Measurements from ENCODE around the gene TRIM69.

DNA sequence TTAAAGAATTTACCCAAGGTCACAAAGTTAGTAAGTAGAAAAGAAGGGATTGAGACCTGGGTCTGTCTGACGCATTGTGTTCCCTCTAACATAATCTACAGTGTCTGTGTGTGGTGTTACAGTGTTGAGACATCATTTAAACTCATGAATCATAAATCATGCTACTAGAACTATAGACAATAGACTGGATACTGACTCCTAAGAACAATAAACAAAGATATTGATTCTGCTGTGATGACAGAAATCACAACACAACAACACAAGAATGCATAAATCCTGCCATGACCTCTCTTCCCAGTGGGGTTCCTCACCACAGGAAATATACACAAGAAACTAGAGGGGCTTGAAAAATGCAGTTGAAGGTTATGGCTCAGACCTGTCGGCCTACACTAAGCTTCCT is 44.3 kb downstream of the TRIM69 start:
- TF ChIP-seq, protein P1, sequence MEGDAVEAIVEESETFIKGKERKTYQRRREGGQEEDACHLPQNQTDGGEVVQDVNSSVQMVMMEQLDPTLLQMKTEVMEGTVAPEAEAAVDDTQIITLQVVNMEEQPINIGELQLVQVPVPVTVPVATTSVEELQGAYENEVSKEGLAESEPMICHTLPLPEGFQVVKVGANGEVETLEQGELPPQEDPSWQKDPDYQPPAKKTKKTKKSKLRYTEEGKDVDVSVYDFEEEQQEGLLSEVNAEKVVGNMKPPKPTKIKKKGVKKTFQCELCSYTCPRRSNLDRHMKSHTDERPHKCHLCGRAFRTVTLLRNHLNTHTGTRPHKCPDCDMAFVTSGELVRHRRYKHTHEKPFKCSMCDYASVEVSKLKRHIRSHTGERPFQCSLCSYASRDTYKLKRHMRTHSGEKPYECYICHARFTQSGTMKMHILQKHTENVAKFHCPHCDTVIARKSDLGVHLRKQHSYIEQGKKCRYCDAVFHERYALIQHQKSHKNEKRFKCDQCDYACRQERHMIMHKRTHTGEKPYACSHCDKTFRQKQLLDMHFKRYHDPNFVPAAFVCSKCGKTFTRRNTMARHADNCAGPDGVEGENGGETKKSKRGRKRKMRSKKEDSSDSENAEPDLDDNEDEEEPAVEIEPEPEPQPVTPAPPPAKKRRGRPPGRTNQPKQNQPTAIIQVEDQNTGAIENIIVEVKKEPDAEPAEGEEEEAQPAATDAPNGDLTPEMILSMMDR (IDR thresholded peaks at IDR 0.05): no peak
- no peak for TF ChIP-seq POLR2A (IDR thresholded peaks at IDR 0.05)
